ENCODE results near the gene CELF2.

DNA sequence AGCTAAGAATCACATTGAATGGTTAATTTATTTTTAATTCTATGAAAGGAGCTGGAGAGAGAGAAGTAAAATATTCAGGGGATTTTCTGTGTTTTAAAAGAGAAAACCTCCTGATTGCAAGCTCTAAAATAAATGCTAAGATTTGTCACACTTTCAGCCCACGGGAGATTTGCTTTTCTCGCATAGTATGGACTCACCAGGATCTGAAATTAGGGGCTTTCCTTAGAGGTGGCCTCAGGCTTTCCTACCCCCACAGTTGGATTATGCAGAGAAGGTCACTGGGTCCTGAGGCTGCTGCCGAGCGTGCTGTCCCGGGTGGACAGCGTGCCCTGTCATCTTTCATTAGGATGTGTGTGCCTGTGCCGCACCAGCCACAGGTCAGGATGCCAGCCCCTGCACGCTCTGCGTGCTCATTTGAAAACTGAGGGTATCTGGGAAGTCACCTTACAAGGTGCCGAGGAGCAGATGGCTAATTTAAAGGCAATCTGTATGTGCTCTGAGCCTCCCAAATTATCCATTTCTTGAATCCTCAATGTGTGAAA lies 258.8 kb downstream of the CELF2 start:
- TF ChIP-seq, protein P1, sequence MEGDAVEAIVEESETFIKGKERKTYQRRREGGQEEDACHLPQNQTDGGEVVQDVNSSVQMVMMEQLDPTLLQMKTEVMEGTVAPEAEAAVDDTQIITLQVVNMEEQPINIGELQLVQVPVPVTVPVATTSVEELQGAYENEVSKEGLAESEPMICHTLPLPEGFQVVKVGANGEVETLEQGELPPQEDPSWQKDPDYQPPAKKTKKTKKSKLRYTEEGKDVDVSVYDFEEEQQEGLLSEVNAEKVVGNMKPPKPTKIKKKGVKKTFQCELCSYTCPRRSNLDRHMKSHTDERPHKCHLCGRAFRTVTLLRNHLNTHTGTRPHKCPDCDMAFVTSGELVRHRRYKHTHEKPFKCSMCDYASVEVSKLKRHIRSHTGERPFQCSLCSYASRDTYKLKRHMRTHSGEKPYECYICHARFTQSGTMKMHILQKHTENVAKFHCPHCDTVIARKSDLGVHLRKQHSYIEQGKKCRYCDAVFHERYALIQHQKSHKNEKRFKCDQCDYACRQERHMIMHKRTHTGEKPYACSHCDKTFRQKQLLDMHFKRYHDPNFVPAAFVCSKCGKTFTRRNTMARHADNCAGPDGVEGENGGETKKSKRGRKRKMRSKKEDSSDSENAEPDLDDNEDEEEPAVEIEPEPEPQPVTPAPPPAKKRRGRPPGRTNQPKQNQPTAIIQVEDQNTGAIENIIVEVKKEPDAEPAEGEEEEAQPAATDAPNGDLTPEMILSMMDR (IDR thresholded peaks at IDR 0.05; ENCODE audit: low read depth, low read length, poor library complexity, severe bottlenecking) = no peak
- TF ChIP-seq EZH2phosphoT487 (IDR thresholded peaks at IDR 0.05; ENCODE audit: borderline replicate concordance, low read length) = no peak

Measured in DOHH2 (cell line).